ENCODE data around the gene FLVCR1.

The FLVCR1 gene

GRCh38 chr1:212916481-212917133 lies 58.5 kb downstream of the FLVCR1 start:
- TF ChIP-seq POLR2A (IDR thresholded peaks at IDR 0.05; ENCODE audit: low read length): no peak
- TF ChIP-seq GATA1 (IDR thresholded peaks at IDR 0.05; ENCODE audit: low read depth, low read length): no peak
- DNase-seq: no peak

DNA sequence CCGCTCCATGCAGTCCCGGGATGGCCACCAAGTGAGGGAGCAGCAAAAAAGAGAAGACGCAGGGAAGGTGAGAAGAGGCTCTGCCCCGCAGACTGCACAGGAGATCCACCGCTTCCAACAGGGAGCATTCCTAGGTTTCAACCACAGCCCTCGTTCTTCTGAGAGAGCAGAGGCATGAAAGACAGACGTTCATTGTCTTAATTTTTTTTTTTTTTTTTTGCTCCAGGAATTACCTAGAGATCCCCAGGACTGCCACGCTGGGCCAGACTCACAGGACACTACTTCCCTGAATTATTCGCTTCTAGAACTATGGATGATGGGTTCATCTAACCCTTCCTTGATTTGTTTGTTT lies 59.0 kb downstream of the FLVCR1 start:
- no peak for TF ChIP-seq GATA1 (IDR thresholded peaks at IDR 0.05; ENCODE audit: low read depth, low read length)
- TF ChIP-seq POLR2A (IDR thresholded peaks at IDR 0.05; ENCODE audit: low read length): no peak
- DNase-seq: no peak

- no peak for DNase-seq
- TF ChIP-seq POLR2A (IDR thresholded peaks at IDR 0.05; ENCODE audit: low read length): no peak
- TF ChIP-seq GATA1 (IDR thresholded peaks at IDR 0.05; ENCODE audit: low read depth, low read length): no peak
Measured at GRCh38 chr1:212917858-212918257, 59.8 kb downstream of the FLVCR1 start.

- no peak for DNase-seq
- no peak for TF ChIP-seq POLR2A (IDR thresholded peaks at IDR 0.05; ENCODE audit: low read length)
- no peak for TF ChIP-seq GATA1 (IDR thresholded peaks at IDR 0.05; ENCODE audit: low read depth, low read length)
Measured at GRCh38 chr1:212918824-212919223, 60.7 kb downstream of the FLVCR1 start.

DNA sequence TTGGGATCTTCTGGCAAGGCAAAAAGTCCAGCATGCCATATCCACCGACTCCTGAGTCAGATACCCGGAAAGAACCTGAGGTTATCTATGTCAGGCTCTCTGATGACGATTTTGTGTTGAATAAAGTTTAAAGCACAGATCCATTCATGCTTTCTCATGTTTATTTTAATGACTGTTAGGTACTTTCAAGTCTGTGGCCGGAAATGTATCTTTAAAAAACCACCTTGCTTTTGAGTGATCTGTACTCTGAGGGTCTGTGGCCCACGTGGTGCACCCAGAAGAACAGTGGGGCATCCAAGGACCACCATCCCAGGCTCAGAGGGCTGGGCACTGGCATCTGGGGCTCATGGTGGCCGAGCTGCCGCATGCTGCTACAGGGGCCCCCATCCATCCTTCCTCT lies 62.2 kb downstream of the FLVCR1 start:
- TF ChIP-seq GATA1 (IDR thresholded peaks at IDR 0.05; ENCODE audit: low read depth, low read length): no peak
- no peak for TF ChIP-seq POLR2A (IDR thresholded peaks at IDR 0.05; ENCODE audit: low read length)

DNA sequence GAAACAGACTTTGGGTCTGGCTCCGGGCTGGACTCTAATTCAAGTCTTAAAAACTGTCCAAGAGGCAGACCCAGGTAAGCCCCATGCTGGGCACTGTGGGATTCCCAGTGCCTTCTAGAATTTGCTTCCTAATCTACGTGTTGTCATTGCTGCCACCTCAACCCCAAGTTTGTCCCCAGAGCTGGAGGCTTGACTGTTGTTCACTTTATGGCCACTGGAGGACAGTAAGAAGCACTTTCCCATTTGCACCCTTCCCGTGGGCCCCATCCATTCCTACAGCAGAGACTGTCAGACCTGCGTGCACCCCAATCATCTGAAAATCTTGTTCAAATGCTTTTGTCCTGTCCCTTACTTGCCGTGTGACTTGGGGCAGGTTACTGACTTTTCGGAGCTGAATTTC lies 62.8 kb downstream of the FLVCR1 start:
- DNase-seq: peak; percentile 29 to 35
- TF ChIP-seq GATA1 (IDR thresholded peaks at IDR 0.05; ENCODE audit: low read depth, low read length): no peak
- no peak for TF ChIP-seq POLR2A (IDR thresholded peaks at IDR 0.05; ENCODE audit: low read length)

More for the DNA sequence above, 62.2 kb downstream of the FLVCR1 start:
- DNase-seq: no peak

DNA sequence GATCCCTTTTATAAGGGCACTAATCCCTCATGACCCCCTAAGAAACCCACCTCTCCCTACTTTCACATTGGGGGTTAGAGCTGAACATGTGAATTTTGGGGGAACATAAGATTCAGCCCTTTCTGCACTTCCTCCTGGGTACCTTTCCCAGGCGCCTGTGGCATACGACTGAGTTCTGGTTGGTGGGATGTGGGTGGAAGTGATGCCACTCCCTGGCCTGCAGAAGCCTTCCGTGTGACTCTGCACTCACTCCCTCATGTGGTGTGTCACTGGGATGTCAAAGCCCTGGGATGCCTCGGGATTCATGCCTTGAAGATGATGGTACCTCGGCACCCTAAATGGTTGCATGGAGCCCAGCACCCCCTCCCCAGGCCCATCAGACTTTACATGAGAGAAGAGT lies 63.9 kb downstream of the FLVCR1 start:
- TF ChIP-seq POLR2A (IDR thresholded peaks at IDR 0.05; ENCODE audit: low read length): no peak
- TF ChIP-seq GATA1 (IDR thresholded peaks at IDR 0.05; ENCODE audit: low read depth, low read length): no peak
- DNase-seq: no peak

DNA sequence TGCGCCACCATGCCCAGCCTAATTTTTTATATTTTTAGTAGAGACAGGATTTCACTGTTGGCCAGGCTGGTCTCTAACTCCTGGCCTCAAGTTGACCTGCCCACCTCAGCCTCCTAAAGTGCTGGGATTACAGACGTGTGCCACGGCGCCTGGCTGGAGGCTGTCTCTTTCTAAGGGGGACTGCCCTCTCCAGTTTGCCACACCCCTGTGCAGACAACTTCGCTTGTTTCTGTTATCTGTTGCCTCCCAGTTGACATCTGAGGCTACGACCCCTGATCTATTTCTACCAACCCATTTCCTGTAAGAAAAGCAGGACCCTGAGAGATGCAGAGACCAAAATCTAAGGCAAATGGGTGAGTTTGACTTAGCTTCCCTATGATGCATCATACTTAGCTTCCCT lies 68.3 kb downstream of the FLVCR1 start:
- peak in 1 of 2 experiments; percentile 9 for DNase-seq
- TF ChIP-seq POLR2A (IDR thresholded peaks at IDR 0.05; ENCODE audit: low read length) (no peak), GATA1 (IDR thresholded peaks at IDR 0.05; ENCODE audit: low read depth, low read length) (no peak)

- TF ChIP-seq POLR2A (IDR thresholded peaks at IDR 0.05; ENCODE audit: low read length): no peak
- no peak for TF ChIP-seq GATA1 (IDR thresholded peaks at IDR 0.05; ENCODE audit: low read depth, low read length)
- DNase-seq: no peak
Measured at GRCh38 chr1:212928323-212929291, 70.5 kb downstream of the FLVCR1 start.

GRCh38 chr1:212930986-212931678 lies 73.1 kb downstream of the FLVCR1 start:
- DNase-seq: no peak
- TF ChIP-seq GATA1 (IDR thresholded peaks at IDR 0.05; ENCODE audit: low read depth, low read length) (no peak), POLR2A (IDR thresholded peaks at IDR 0.05; ENCODE audit: low read length) (no peak)

DNA sequence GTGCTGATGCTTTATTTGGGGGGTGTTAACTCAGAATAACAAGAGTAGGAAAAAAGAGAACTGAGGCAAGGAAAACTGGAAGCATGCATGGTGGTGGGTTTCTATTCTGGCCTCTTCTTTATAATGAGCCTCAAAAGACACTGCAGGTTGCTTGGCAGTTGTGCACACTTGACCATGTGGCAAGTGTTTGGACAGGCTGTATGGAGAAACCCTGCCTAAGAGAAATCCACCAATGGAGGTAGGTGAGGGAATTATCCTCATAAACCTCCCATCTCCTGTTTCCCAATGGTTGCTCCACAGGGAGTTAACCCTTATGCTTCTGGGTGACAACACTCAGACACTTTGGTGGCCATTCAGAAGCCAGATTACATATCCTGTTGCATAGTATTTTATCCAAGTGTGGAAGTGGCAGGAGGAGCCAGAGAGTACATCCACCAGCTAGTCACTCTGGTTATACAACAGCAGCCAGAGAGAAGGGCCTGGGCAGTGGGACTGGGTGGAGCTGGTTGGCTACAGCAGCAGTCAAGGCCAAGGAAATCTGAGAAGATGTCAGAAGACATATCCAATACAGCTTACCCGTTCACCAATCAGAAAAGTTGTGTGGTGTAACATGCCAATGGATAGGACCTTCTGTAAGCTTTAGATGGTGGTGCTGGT lies 75.9 kb downstream of the FLVCR1 start:
- TF ChIP-seq POLR2A (IDR thresholded peaks at IDR 0.05; ENCODE audit: low read length) (no peak), GATA1 (IDR thresholded peaks at IDR 0.05; ENCODE audit: low read depth, low read length) (no peak)
- DNase-seq: no peak

- TF ChIP-seq GATA1 (IDR thresholded peaks at IDR 0.05; ENCODE audit: low read depth, low read length) (no peak), POLR2A (IDR thresholded peaks at IDR 0.05; ENCODE audit: low read length) (no peak)
- DNase-seq: peak; percentile 9 to 65
Measured at GRCh38 chr1:212935387-212935981, 77.4 kb downstream of the FLVCR1 start.

DNA sequence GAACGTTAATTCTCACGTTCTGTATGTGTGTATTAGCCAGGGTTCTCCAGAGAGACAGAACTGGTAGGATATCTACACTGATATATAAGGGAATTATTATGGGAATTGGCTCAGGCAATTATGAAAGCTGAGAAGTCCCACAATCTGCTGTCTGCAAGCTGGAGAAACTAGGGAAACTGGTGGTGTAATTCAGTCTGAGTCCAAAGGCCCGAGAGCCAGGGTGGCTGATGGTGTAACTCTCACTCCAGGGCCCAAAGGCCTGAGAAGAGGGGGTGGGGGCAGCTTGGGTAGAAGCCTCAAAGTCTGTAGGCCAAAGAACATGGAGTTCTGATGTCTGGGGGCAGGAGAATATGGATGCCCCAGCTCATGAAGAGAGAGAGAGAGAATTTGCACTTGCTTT lies 79.0 kb downstream of the FLVCR1 start:
- no peak for TF ChIP-seq POLR2A (IDR thresholded peaks at IDR 0.05; ENCODE audit: low read length)
- TF ChIP-seq GATA1 (IDR thresholded peaks at IDR 0.05; ENCODE audit: low read depth, low read length): no peak
- DNase-seq: no peak

Data from erythroblast (primary cell).